Neural cell (in vitro differentiated cells): ENCODE data around the gene CD160.
"Not testable (repeated sequence)": the region's sequence is repeated elsewhere in the genome, so short reads cannot be mapped to it uniquely, and the experiment has no call there.

ENCODE experiments used
- CTCF ChIP-seq: fragments of 450-650 bp; IDR thresholded peaks from 2 replicates; pipeline ENCODE4 v1.5.1; 2014; ENCODE audit warnings: antibody characterized with exemption, mild to moderate bottlenecking, moderate library complexity; ENCODE audit not compliant: poor library complexity, severe bottlenecking
- EP300 ChIP-seq: fragments of 450-650 bp; conservative IDR thresholded peaks from 2 replicates; pipeline ENCODE4 v1.6.1; 2014; ENCODE audit warnings: antibody characterized with exemption, mild to moderate bottlenecking, moderate library complexity; ENCODE audit not compliant: poor library complexity, severe bottlenecking
- MXI1 ChIP-seq: fragments of 450-650 bp; conservative IDR thresholded peaks from 2 replicates; pipeline ENCODE4 v1.6.1; 2014; ENCODE audit warnings: antibody characterized with exemption, mild to moderate bottlenecking; ENCODE audit not compliant: poor library complexity, severe bottlenecking
- POLR2AphosphoS5 ChIP-seq: IDR thresholded peaks from 2 replicates; pipeline ENCODE4 v1.6.1; 2012
- RAD21 ChIP-seq: fragments of 450-650 bp; conservative IDR thresholded peaks from 2 replicates; pipeline ENCODE4 v1.6.1; 2014; ENCODE audit warnings: antibody characterized with exemption, mild to moderate bottlenecking, moderate library complexity
- REST ChIP-seq: IDR thresholded peaks from 2 replicates; pipeline ENCODE4 v1.6.1; 2012; ENCODE audit warnings: borderline replicate concordance
- TAF1 ChIP-seq: IDR thresholded peaks from 2 replicates; pipeline ENCODE4 v1.6.1; 2012; ENCODE audit warnings: low read depth

- not testable (repeated sequence) for TF ChIP-seq CTCF, EP300, POLR2AphosphoS5, RAD21, REST, TAF1, MXI1
Measured at GRCh38 chr1:145760395-145760949, 41.2 kb downstream of the CD160 start.
